HG03520 (cell line): Measurements from ENCODE around the gene UBR3.
A peak's percentile ranks its signal among the peaks of the same experiment; 100 is the strongest.
"Not testable (repeated sequence)": the region's sequence is repeated elsewhere in the genome, so short reads cannot be mapped to it uniquely, and the experiment has no call there.

Experiments used
- ATAC-seq: cut with Tn5 transposase; IDR thresholded peaks from one replicate; pipeline ENCODE4 v1.9.1; 2021; ENCODE audit warnings: mild to moderate bottlenecking, moderate library complexity; ENCODE audit not compliant: unreplicated experiment

Gene UBR3

GRCh38 chr2:169820101-169820500 lies 7.2 kb upstream of the UBR3 start:
- ATAC-seq, result not testable (repeated sequence)

- ATAC-seq, result no peak
These were observed 5.2 kb upstream of the UBR3 start for GRCh38 chr2:169822036-169822435.

- no peak for ATAC-seq
These were observed 4.4 kb upstream of the UBR3 start for GRCh38 chr2:169822785-169823392.

- ATAC-seq, result no peak
These were observed 3.3 kb upstream of the UBR3 start for GRCh38 chr2:169823996-169824372.

DNA sequence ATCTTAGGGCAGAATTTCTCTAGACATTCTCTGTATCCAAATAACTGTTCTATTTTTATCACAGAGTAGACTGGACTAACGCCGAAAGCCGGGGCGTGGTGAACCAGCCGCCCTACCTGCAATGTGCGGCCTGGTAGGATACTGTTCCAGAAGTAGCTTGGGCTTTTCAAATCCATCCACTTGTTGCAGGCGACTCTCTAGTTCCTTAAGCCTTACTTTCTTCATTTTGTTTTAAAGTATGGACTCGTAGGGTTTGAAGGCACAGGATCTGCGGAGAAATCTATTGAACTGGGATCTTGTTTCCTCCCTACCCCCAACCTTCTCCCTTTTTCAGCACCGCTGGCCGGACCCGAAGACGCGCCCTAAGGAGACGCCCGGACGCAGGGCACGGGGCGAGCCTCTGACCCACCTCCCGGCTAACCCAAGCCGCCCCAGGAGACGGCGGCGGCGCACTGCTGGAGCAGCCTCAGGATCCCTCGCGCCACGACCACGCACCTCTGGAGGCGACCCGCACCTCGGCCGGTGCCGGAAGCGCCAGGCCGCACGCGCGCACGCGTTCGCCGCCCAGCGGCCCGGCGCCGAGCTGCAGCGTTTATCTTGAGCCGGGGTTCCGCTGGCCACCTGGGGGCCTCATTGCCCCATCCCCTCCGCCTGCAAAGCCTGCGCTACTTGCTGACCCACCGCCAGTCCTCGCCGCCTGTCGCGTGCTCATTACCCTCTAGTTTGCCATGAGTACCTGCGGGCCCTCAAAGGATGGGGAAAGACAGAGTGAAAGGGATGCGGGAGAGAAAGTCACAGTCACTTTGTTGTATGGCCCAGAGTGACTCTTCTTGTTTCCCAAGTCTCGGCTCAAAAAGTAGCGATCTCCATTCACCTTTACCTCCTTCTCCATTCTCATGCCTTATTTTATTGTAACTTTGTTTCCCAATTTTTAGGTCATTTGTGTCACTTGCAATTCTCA lies 2.6 kb upstream of the UBR3 start, which contains the start of gene METTL5:
METTL5 (minus strand) TSS at position 533 of the 961 bp plus-strand sequence; CDS start at position 225, 308 bp downstream.
- peak; percentile 64 for ATAC-seq

- no peak for ATAC-seq
These were observed 1.0 kb downstream of the UBR3 start for GRCh38 chr2:169828141-169828811.

DNA sequence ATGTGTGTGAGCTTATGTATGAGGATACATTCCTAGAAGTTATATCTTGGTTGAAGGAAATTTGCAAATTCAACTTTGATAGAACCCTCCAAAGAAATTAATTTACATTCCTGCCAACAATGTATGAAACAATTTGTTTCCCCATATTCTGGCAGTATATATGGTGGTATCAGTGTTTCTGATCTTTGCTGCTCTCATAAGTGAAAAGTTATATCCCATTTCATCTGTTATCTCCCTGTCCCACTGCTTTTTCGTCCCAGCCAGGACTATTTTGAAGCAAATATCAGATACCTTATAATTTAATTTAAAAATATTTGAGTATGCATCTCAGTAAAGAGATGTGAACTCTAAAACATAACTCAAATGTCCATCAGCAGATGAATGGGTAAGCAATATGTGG lies 7.1 kb downstream of the UBR3 start:
- ATAC-seq, result no peak

- ATAC-seq, result no peak
These were observed 11.7 kb downstream of the UBR3 start for GRCh38 chr2:169838743-169839489.

GRCh38 chr2:169839954-169840746 lies 12.9 kb downstream of the UBR3 start:
- no peak for ATAC-seq

- no peak for ATAC-seq
These were observed 13.5 kb downstream of the UBR3 start for GRCh38 chr2:169840747-169841142.

GRCh38 chr2:169841625-169842024 lies 14.4 kb downstream of the UBR3 start:
- ATAC-seq, result not testable (repeated sequence)

- ATAC-seq, result no peak
These were observed 17.8 kb downstream of the UBR3 start for GRCh38 chr2:169845016-169845415.

- not testable (repeated sequence) for ATAC-seq
These were observed 21.9 kb downstream of the UBR3 start for GRCh38 chr2:169848959-169849693.

- ATAC-seq, result no peak
These were observed 22.5 kb downstream of the UBR3 start for GRCh38 chr2:169849710-169850109.

GRCh38 chr2:169853041-169853668 lies 25.9 kb downstream of the UBR3 start:
- ATAC-seq, result no peak

GRCh38 chr2:169855281-169856258 lies 28.3 kb downstream of the UBR3 start:
- ATAC-seq, result not testable (repeated sequence)

DNA sequence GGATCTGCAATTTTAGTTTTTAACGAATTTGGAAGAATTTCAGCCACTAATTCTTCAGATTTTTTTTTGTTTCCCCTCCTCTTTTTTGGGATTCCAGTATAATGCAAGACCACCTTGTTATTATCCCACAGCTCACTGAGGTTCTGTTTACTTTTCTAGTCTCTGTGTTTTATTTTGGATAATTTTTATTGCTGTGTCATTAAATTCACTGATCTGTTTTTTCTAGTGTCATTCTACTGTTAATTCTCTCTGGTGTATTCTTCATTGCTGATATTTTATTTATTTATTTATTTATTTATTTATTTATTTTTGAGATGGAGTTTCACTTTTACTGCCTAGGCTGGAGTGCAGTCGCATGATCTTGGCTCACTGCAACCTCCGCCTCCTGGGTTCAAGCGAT lies 32.2 kb downstream of the UBR3 start:
- ATAC-seq, result no peak

GRCh38 chr2:169860149-169860548 lies 32.9 kb downstream of the UBR3 start:
- no peak for ATAC-seq
